ENCODE results near the gene CNPY3.

The CNPY3 gene

GRCh38 chr6:42979523-42980177 is 50.4 kb downstream of the CNPY3 start:
- FAIRE-seq (no peak), DNase-seq (ENCODE audit: low spot score) (peak; percentile 32)

DNA sequence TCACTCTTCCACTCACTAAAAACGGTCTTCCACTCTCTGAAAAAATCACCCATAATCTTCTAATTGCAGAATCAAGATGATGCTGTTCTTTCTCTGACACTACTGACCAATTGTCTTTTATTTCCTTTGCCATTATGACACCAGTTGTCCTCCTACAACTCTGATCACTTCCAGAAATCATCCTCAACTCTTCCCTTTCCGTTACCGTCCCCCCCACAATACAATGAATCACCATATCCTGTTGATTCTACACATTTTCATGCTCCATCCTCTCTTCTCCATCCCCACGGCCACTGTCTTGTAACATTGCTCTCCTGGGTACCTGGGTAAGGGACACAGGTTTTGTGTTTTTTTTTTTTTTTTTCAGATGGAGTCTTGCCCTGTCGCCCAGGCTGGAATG is 52.6 kb downstream of the CNPY3 start:
- DNase-seq (ENCODE audit: low spot score) (no peak), FAIRE-seq (no peak)

DNA sequence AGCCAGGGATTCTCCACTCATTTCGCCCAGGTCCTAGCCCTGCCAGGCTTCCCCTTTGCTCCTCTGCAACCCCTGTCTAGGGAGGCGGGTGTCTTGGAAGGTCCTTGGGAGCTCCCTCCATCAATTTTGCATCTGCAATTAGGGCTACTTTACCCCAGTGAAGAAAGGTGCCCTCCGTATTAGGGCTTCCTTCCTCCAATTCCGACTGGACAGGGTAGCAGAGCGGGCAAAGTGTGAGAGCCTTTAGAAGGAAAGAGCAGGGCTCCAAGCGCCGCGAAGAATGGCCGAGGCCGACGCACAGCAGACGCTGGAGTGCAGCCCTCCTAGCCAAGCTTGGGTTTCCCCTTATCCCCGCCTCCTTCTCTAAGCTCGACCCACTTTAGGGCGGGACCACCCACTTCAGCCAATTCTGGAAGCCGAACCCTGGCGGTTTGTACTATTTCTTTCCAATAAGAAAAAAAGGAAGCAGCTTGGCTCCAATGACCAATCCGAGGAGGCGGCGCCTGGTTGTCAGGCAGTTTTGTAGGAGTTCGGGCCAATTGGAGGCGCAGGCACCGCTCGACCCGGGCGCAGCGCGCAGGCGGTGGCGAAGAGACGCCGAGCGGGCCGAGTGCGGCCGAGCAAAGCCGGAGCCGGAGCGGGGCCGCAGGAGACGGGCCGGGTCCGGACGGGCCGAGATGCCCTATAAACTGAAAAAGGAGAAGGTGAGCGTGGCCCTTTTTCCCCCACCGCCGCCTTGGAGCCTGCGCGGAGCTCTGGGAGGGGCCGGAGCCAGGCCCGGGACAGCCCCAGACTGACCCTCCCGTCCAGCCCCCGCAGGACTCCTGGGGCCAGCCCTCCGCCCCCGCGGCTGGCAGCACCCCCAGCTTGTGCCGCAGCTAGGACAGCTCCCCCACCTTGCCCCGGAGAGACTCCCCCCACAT is 55.0 kb downstream of the CNPY3 start, which contains the start of gene PPP2R5D:
Gene PPP2R5D (plus strand): TSS at position 570 of the 923 bp plus-strand sequence. CDS start 108 bp downstream, at position 678.
- peak; percentile 84 for FAIRE-seq
- DNase-seq (ENCODE audit: low spot score), result peak; percentile 94

DNA sequence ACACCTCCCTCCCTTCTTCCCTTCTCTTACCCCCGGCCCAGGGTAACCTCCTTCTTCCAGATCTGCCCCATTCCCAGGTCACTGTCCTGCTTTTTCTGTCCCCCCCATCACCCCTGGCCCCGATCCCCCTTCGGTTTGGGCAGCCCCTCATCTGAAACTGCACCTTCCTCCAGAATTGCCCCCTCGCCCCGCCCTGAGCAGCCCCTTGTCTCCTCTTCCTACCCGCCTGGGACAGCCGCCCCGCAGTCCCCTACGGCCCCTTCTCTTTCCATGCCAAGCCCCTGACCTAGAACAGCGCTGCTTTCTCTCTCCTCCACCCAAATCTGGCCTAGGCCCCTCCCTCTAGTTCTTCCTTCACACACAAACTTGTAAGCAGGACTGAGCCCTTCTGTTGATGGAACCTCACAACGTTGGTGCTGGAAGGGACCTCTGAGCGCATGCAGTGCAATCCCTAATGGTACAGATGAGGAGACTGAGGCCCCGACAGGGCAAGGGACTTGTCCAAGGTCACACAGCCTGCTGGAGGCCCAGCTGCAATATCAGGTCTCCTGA is 55.7 kb downstream of the CNPY3 start:
- DNase-seq (ENCODE audit: low spot score) (no peak), FAIRE-seq (no peak)

- no peak for FAIRE-seq
- DNase-seq (ENCODE audit: low spot score), result no peak
Measured at GRCh38 chr6:42987533-42988451, 58.5 kb downstream of the CNPY3 start.

DNA sequence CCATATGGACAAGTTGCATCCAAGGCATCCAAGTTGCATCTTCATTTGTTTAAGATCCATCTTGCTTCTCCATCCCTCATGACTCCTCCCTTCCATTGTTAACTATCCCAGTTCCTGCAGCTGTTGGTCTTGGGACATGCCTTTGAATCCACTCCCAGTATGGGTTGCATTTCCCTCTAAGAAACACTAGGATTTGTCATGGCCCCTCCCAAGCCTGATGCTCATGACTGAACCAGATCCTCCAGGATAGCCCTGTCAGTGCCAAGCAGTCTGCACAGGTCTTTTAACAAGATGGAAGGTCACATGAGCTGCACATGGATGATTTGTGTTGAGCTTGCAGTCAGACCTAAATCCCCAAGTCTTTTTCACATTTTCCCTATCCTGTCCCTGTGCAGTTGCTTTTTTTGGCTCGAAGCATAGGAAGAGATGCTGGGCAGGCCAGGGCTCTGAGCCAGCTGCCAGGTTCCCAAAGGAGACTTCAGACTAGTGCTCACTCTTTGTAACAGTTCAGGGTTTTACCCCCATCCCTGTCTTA is 59.3 kb downstream of the CNPY3 start:
- DNase-seq (ENCODE audit: low spot score) (no peak), FAIRE-seq (no peak)

All from RCC 7860 (cell line).